OCI-LY3 (cell line): ENCODE data around the gene IQCN.

Experiments
- EZH2phosphoT487 ChIP-seq: fragments of 200-600 bp; shearing (Covaris generic); IDR thresholded peaks from 2 replicates; pipeline ENCODE4 v1.6.1; 2018; ENCODE audit warnings: antibody characterized with exemption, mixed run types, low read depth
- TF ChIP-seq, protein P1 (sequence below): fragments of 200-600, 300-600 bp; sonication (generic); IDR thresholded peaks from 2 replicates; pipeline ENCODE4 v1.5.1; 2014; ENCODE audit warnings: antibody characterized with exemption, low read length, low read depth

- TF ChIP-seq, protein P1, sequence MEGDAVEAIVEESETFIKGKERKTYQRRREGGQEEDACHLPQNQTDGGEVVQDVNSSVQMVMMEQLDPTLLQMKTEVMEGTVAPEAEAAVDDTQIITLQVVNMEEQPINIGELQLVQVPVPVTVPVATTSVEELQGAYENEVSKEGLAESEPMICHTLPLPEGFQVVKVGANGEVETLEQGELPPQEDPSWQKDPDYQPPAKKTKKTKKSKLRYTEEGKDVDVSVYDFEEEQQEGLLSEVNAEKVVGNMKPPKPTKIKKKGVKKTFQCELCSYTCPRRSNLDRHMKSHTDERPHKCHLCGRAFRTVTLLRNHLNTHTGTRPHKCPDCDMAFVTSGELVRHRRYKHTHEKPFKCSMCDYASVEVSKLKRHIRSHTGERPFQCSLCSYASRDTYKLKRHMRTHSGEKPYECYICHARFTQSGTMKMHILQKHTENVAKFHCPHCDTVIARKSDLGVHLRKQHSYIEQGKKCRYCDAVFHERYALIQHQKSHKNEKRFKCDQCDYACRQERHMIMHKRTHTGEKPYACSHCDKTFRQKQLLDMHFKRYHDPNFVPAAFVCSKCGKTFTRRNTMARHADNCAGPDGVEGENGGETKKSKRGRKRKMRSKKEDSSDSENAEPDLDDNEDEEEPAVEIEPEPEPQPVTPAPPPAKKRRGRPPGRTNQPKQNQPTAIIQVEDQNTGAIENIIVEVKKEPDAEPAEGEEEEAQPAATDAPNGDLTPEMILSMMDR, result no peak
- TF ChIP-seq EZH2phosphoT487, result no peak
These were observed 10.6 kb upstream of the IQCN start for GRCh38 chr19:18284712-18285360.
